Esophagus muscularis mucosa (tissue), 4 donors: ENCODE measurements around the gene GSG1L.

Experiments used
- CTCF ChIP-seq, 3 experiments: fragments of 200-600 bp in 2 of 3; fragments of 450-650 bp in 1 of 3; sonication (generic) in 2 of 3; IDR thresholded peaks; one replicate each; pipeline ENCODE4 v1.5.1; 2017 to 2019; ENCODE audit warnings: antibody characterized with exemption in 3 of 3, mild to moderate bottlenecking in 2 of 3, moderate library complexity in 1 of 3
- EP300 ChIP-seq: sonication (generic); formaldehyde crosslinking; IDR thresholded peaks from one replicate; pipeline ENCODE4 v1.6.1; 2017; ENCODE audit warnings: antibody characterized with exemption
- POLR2A ChIP-seq: fragments of 450-650 bp; IDR thresholded peaks from one replicate; pipeline ENCODE4 v1.6.1; 2017; ENCODE audit warnings: antibody characterized with exemption, moderate library complexity, mild to moderate bottlenecking, low read depth

- TF ChIP-seq CTCF (IDR thresholded peaks at IDR 0.05) (no peak), POLR2A (no peak), EP300 (no peak)
These were observed 34.0 kb downstream of the GSG1L start for GRCh38 chr16:28029387-28030002.
